Muscle layer of duodenum (tissue), 2 donors: Measurements from ENCODE around the gene LRIG1.

ENCODE experiments used
- H3K27ac ChIP-seq: one replicate; pipeline ENCODE4 v1.7.0; 2013; ENCODE audit warnings: mild to moderate bottlenecking, low read length
- H3K27me3 ChIP-seq: one replicate; pipeline ENCODE4 v1.7.0; 2013; ENCODE audit warnings: low read depth, mild to moderate bottlenecking, control low read depth, low read length
- H3K36me3 ChIP-seq, 2 donors: one replicate each; pipeline ENCODE4 v1.7.0; 2013; ENCODE audit warnings: low read length in 2 of 2, control low read depth in 1 of 2, mild to moderate bottlenecking in 1 of 2; ENCODE audit not compliant: insufficient read depth in 2 of 2, control insufficient read depth in 1 of 2
- H3K4me1 ChIP-seq, 2 donors: one replicate each; pipeline ENCODE4 v1.7.0; 2013; ENCODE audit warnings: low read length in 2 of 2, mild to moderate bottlenecking in 2 of 2, control low read depth in 1 of 2, moderate library complexity in 1 of 2; ENCODE audit not compliant: insufficient read depth in 2 of 2, control insufficient read depth in 1 of 2
- H3K4me3 ChIP-seq, 2 donors: one replicate each; pipeline ENCODE4 v1.7.0; 2013; ENCODE audit warnings: low read length in 2 of 2, low read depth in 1 of 2, mild to moderate bottlenecking in 1 of 2
- H3K9me3 ChIP-seq, 2 donors: one replicate each; pipeline ENCODE4 v1.7.0; 2013; ENCODE audit warnings: low read length in 2 of 2, control low read depth in 1 of 2, mild to moderate bottlenecking in 1 of 2; ENCODE audit not compliant: control insufficient read depth in 1 of 2
- donor health status: healthy.

LRIG1 gene

DNA sequence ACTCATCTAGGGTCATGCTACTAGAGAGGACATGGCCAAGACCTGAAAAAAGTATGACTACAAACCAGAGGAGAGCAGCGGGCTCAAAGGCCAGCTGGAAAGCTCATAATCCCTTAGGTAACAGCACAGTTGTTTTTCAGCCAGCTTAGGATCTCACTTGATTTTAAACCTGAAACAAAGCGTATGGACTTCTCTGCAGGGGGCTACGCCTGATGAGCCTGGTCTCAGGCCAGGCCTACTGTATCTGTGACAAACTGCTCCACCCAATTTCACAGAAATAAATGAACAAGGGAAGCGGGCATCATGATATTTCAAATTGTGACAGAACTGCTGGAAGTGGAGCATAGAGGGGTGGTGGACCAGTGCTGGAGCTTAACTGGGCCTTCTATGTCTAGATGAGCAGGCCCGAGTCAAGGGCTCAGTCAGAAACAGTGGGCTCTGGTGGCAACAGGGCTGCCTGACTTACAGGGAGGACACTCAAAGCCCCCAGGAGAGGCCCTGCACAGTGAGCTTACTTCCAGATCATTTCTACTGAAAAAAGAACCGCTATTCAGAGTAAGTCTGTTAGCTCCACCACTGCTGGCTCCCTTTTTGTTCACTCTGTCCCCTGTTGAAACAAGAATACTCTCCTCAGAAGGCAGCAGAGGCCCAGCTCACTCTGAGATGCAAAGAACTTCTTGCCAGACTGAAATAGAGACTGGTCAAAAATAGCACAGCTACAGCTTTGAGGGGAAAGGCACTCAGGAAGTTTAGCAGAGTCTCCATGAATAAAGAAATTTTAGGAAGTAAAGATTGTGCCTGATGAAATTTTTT lies 47.0 kb downstream of the LRIG1 start:
- peak overlapping the region; percentile 47 for H3K27ac ChIP-seq
- H3K9me3 ChIP-seq, result no peaks in the 10 kb centered on the region
- peaks cover 4 to 7% of the 10 kb centered on the region in 2 donors for H3K36me3 ChIP-seq
- no peak overlapping the region for H3K4me3 ChIP-seq
- H3K27me3 ChIP-seq, result no peaks in the 10 kb centered on the region
- H3K4me1 ChIP-seq, result peaks cover 41 to 78% of the 10 kb centered on the region in 2 donors

DNA sequence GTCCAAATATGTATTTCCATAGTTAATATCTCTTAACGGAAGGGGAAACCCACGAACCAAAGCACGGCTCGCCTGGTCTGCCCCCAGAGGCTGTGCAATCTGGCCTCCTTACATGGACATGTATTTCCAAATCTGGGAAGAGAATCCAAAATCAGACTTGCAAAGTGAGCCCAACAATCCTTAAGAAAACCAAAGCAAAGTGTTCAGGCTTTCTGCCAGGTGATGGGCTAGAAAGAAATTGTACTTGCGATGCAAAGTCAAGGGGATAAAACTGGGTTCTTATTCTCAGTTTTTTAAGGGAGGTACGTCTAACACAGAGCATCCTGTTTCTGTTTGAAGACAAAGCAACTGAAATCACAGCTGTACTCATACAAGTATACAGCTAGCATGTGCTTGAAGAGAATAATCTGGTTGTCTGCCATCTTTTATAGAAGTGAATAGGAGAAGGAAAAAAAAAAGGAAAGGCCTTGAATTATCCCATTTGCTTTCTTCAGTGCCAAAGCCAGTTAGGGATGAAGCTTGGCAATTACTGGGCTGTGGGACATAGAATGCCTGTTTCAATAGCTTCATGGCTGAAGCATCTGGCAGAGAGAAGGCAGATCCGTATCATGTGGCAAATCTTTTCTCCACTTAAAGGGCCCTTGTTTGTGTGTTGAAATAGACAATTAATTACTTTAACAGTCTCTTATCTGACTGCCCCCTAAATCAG lies 48.4 kb downstream of the LRIG1 start:
- Histone ChIP-seq H3K36me3 (peaks cover 0 to 4% of the 10 kb centered on the region in 2 donors), H3K9me3 (no peaks in the 10 kb centered on the region), H3K27me3 (no peaks in the 10 kb centered on the region), H3K4me1 (peaks cover 41 to 86% of the 10 kb centered on the region in 2 donors), H3K27ac (peak overlapping the region; percentile 47), H3K4me3 (no peak overlapping the region)

DNA sequence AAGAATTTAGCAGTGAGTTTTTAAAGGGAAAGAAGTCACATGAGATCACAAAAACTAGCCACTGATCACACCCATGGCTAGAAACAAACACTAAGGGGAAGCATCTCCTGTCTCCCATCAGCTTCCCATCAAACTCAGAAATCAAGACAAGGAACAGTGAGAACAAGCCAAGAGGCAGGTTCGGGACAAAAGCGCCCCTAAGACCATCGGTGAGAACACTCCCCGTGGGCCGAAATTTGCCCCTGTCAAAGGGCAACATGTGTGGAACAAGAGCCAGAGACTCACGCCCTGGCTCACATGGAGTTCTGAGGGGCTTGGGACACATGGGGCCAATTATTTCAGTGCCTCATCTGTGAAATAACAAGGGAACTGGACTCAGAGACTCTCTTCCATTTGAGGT lies 49.1 kb downstream of the LRIG1 start:
- peaks cover 0 to 4% of the 10 kb centered on the region in 2 donors for H3K36me3 ChIP-seq
- peak overlapping the region; percentile 47 for H3K27ac ChIP-seq
- H3K4me3 ChIP-seq, result no peak overlapping the region
- H3K9me3 ChIP-seq, result no peaks in the 10 kb centered on the region
- H3K4me1 ChIP-seq, result peaks cover 41 to 79% of the 10 kb centered on the region in 2 donors
- no peaks in the 10 kb centered on the region for H3K27me3 ChIP-seq

DNA sequence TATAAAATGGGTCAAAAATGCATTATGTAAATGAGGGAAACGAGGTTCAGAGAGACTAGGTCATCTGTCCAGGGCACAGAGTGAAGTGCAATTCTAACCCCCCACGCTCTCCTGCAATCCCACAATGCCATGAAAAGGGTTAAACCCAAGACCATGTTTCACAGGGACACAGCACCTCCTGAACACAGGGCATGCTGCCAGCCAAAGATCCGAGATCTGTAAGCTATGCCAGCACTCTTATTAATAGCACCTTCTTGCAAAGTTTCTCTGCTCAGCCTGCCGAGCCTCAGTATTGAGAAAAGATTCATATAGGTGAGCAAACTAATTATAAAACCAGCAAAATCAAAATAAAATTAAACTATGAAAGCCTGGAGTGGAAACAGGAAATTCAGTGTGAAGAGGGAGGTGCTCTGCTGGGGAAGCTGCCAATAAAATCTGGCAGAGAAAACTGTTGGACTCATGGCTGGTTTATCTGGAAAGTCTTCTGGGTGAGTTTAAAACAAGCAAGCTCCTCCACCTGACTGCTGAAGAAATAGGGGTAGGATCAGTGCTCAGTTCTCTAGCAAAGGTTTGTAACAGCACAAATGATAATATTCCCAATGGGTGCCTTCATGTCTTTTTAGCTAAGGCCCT lies 50.3 kb downstream of the LRIG1 start:
- H3K27ac ChIP-seq, result peak overlapping the region; percentile 47
- no peaks in the 10 kb centered on the region for H3K27me3 ChIP-seq
- peaks cover 0 to 4% of the 10 kb centered on the region in 2 donors for H3K36me3 ChIP-seq
- no peaks in the 10 kb centered on the region for H3K9me3 ChIP-seq
- H3K4me3 ChIP-seq, result peak overlapping the region in 1 of 2 donors; percentile 22
- peaks cover 41 to 74% of the 10 kb centered on the region in 2 donors for H3K4me1 ChIP-seq

DNA sequence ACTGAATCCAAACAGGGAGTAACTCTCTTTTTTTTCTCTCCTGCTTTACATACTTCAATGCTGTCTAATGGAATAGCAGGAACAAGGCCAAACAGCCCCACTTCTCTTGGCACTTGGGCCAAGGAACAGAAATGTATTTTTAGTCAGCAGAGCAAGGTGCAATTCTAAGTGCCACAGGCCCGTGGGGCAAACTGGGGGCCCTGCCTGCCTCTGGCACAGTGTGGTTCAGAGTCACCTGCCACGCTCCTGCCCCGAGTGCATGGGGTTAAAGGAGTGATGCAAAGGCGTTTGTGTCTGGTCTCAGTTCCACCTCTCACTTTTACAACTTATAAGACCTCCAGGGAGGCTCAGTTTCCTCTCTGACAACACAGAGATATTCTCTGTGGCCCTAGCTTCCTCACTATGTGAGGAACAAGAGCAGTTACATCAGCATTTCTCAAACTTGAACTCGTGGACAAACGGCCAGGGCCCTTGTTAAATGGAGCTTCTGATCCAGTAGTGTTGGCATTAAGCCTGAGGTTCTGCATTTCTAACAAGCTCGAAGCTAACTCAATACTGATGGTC lies 51.3 kb downstream of the LRIG1 start:
- no peak overlapping the region for H3K4me3 ChIP-seq
- peaks cover 41 to 76% of the 10 kb centered on the region in 2 donors for H3K4me1 ChIP-seq

DNA sequence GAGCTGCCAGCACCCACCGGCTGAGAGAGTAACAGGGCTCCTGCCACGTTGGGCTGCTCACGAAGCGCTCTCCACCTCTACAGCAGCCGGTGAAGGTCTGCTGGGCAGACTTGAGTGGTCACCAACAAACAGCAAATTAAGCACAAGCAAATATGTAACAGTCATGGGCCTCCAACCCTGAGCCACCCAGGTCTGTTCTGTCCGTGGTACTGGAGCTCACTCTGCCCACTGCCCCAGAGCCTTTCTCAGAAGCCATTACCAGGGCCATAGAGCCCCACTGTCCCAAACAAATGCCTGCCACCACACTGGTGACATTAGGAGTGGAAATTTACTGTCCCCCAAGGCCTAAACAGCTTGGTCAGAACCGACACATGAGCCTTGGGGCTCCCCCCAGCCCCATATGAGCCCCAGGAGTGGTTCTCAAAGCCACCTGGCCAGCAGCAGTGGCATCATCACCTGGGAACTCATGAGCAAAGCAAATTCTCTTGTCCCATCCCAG lies 56.6 kb downstream of the LRIG1 start:
- Histone ChIP-seq H3K27ac (peak overlapping the region; percentile 21), H3K4me1 (peaks cover 27 to 71% of the 10 kb centered on the region in 2 donors), H3K36me3 (peaks cover 0 to 4% of the 10 kb centered on the region in 2 donors), H3K27me3 (no peaks in the 10 kb centered on the region), H3K4me3 (no peak overlapping the region), H3K9me3 (no peaks in the 10 kb centered on the region)

More for the DNA sequence above, 51.3 kb downstream of the LRIG1 start:
- no peaks in the 10 kb centered on the region for H3K9me3 ChIP-seq
- peaks cover 0 to 4% of the 10 kb centered on the region in 2 donors for H3K36me3 ChIP-seq
- H3K27me3 ChIP-seq, result no peaks in the 10 kb centered on the region
- H3K27ac ChIP-seq, result peak overlapping the region; percentile 47

DNA sequence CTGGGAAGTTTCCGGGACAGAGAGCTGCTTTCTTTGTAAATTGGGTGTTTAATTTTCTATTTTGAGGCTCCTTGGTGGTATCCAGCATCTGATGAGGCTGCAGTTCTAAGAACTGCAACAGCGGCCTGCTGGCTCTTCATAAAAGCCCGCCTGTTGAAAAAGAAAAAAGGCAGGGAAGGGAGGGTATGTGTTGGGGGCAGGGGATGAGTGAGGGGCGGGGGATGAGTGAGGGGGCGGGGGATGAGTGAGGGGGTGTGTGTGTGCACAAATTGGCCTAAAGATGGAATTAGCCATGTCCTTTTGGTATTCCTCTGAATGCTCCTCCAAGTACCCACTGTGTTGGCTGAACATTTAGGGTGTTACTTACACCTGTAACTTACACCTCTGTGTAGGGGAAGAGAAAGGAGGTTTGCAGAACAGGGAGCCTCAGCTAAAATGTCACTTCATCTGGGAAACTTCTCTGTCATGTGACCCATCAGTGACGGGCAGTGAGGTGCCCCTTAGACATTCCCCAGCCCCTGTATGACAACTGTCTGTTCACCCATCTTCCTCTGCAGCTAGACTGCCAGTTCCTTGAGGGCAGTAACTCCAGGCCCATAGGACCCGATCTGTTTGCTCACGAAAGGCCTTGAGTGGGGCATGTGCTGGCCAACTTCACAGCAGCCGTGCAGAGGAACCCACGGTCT lies 57.6 kb downstream of the LRIG1 start:
- Histone ChIP-seq H3K4me1 (peaks cover 27 to 71% of the 10 kb centered on the region in 2 donors), H3K27me3 (no peaks in the 10 kb centered on the region), H3K36me3 (peaks cover 0 to 4% of the 10 kb centered on the region in 2 donors), H3K4me3 (no peak overlapping the region), H3K9me3 (no peaks in the 10 kb centered on the region), H3K27ac (peak overlapping the region; percentile 77)

DNA sequence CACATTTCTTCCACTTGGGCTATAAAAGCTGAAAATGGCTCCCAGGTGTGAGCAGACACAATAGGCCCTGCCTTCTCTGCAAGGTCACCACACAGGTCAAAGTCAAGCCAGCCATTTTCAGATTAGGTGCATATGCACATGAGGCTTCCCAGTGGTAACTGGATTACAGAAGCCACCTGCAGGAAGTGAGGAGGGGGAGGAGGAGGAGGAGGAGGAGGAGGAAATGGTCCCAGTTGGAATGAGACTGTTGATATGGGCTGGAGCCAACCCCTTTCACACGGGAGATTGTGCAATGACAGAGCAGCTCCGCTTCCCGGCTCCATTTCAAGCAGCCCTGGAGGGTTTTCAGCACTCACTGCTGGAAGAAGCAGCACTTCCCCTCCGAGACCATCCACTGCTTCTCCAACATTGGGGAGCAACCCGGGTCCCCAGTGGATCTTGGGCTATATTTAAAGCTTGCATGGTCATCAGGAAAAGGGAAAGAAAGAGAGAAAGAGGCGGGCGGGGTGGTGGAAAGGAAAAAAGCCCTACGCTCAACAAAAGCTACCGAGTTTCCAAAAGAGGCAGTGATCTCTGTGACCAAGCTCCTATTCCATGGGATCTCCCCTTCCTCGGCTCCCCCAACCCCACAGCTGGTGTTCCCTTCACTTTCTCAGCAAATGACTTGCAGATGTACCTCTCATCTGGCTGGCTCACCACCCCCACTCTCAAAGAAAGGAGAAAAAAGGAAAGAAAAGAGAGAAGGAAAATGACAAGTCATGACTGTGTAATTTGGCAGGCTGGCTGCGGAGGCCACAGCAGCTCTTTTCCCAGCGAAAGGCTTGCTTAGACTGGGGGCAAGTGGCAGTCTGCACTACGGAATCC lies 58.3 kb downstream of the LRIG1 start:
- peaks cover 0 to 4% of the 10 kb centered on the region in 2 donors for H3K36me3 ChIP-seq
- peak overlapping the region; percentile 77 for H3K27ac ChIP-seq
- no peaks in the 10 kb centered on the region for H3K9me3 ChIP-seq
- H3K4me1 ChIP-seq, result peaks cover 27 to 75% of the 10 kb centered on the region in 2 donors
- peak overlapping the region in 1 of 2 donors; percentile 34 for H3K4me3 ChIP-seq
- no peaks in the 10 kb centered on the region for H3K27me3 ChIP-seq

DNA sequence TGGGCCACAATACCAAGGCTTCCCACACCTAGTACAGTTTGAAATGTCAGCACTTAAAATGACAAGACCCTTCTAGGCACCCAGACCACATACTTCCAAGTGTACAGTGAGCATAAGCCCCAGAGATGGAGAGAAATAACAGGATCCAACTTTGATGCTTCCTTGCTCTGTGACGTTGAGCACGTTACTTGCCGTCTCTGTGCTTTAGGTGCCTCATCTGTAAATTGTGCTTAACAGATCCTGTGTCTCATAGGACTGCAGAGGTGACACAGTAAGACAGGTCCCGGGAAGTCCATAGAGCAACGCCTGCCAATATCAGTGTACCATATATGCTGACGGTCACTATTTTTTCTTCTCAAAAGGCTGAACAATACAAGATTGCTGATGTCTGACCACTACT lies 59.1 kb downstream of the LRIG1 start:
- peaks cover 0 to 4% of the 10 kb centered on the region in 2 donors for H3K36me3 ChIP-seq
- H3K4me1 ChIP-seq, result peaks cover 30 to 83% of the 10 kb centered on the region in 2 donors
- peak overlapping the region; percentile 77 for H3K27ac ChIP-seq
- no peaks in the 10 kb centered on the region for H3K27me3 ChIP-seq
- no peak overlapping the region for H3K4me3 ChIP-seq
- no peaks in the 10 kb centered on the region for H3K9me3 ChIP-seq

DNA sequence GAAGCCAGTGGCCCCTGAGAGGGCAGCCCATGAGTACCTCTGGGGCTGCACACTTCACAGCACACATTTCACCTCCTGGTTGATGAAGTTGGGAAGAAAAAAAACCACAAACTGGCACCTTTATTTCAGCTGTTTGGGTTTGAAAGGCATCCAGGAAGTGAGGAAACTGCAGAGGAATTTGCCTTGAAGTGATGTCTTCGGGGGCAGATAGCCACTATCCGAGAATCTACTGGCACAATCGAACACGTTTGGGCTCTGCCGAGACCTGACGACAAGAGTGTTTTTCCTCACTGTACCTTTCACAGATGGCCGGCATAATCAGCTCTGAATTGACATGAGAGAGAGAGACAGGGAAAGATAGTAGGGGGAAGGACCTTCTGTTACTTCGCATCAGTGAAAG lies 59.7 kb downstream of the LRIG1 start:
- Histone ChIP-seq H3K4me1 (peaks cover 33 to 88% of the 10 kb centered on the region in 2 donors), H3K27ac (peak overlapping the region; percentile 11), H3K27me3 (no peaks in the 10 kb centered on the region), H3K9me3 (no peaks in the 10 kb centered on the region), H3K36me3 (peaks cover 0 to 4% of the 10 kb centered on the region in 2 donors), H3K4me3 (no peak overlapping the region)
